ENCODE data around the gene SZT2.
"Not testable (repeated sequence)": the region's sequence is repeated elsewhere in the genome, so short reads cannot be mapped to it uniquely, and the experiment has no call there.

The SZT2 gene

GRCh38 chr1:43484367-43484766, 94.7 kb downstream of the SZT2 start:
- no peak for DNase-seq (ENCODE audit: low spot score)

- no peak for DNase-seq (ENCODE audit: low spot score)
These were observed 98.5 kb downstream of the SZT2 start for GRCh38 chr1:43488165-43488564.

- DNase-seq (ENCODE audit: low spot score) = no peak
These were observed 101.4 kb downstream of the SZT2 start for GRCh38 chr1:43491061-43491460.

GRCh38 chr1:43492826-43493225, 103.1 kb downstream of the SZT2 start:
- DNase-seq (ENCODE audit: low spot score) = no peak

GRCh38 chr1:43493661-43494450, 104.2 kb downstream of the SZT2 start:
- DNase-seq (ENCODE audit: low spot score) = no peak

GRCh38 chr1:43495204-43495603, 105.5 kb downstream of the SZT2 start:
- no peak for DNase-seq (ENCODE audit: low spot score)

- peak; percentile 45 for DNase-seq (ENCODE audit: low spot score)
These were observed 110.2 kb downstream of the SZT2 start for GRCh38 chr1:43499898-43500297.

GRCh38 chr1:43501806-43502205, 112.1 kb downstream of the SZT2 start:
- not testable (repeated sequence) for DNase-seq (ENCODE audit: low spot score)

- no peak for DNase-seq (ENCODE audit: low spot score)
These were observed 113.8 kb downstream of the SZT2 start for GRCh38 chr1:43503534-43503933.

Small RNA genes within 50 kb of the gene (small RNA-seq; reads per million reads assigned to genes)
- 0 reads per million in 2 experiments for gene MIR6735

Data from SK-N-DZ (cell line).